ENCODE measurements around the gene MBD3L5. TPM values are rescaled to one million over a fixed set of nuclear protein-coding genes. Genes with fewer than 3 reads are reported as not detected.

The MBD3L5 gene
- total RNA-seq, 1 donor from 2014 or later, result not detected

GRCh38 chr19:7006135-7006704 lies 24.2 kb upstream of the MBD3L5 start:
- peaks cover 23% of the 10 kb centered on the region for H3K9me3 Mint-ChIP-seq (ENCODE audit: low read depth)
- no peak overlapping the region for H3K27ac Mint-ChIP-seq
- H3K4me3 Mint-ChIP-seq (ENCODE audit: low read depth), result no peak overlapping the region
- H3K27me3 Mint-ChIP-seq, result no peaks in the 10 kb centered on the region
- no peaks in the 10 kb centered on the region for H3K4me1 Mint-ChIP-seq (ENCODE audit: low read depth)
- H3K36me3 Mint-ChIP-seq (ENCODE audit: insufficient read depth), result peaks cover 3% of the 10 kb centered on the region
- DNase-seq (ENCODE audit: low spot score, unreplicated experiment), result no peak
- TF ChIP-seq CTCF (IDR thresholded peaks at IDR 0.05; ENCODE audit: unreplicated experiment), result no peak

- Mint-ChIP-seq H3K4me3 (ENCODE audit: low read depth) (no peak overlapping the region), H3K27ac (no peak overlapping the region), H3K9me3 (ENCODE audit: low read depth) (peaks cover 21% of the 10 kb centered on the region), H3K36me3 (ENCODE audit: insufficient read depth) (peaks cover 2% of the 10 kb centered on the region), H3K4me1 (ENCODE audit: low read depth) (no peaks in the 10 kb centered on the region), H3K27me3 (no peaks in the 10 kb centered on the region)
- no peak for DNase-seq (ENCODE audit: low spot score, unreplicated experiment)
- TF ChIP-seq CTCF (IDR thresholded peaks at IDR 0.05; ENCODE audit: unreplicated experiment), result no peak
These were observed 22.5 kb upstream of the MBD3L5 start for GRCh38 chr19:7007859-7008258.

GRCh38 chr19:7010722-7011593 lies 19.4 kb upstream of the MBD3L5 start:
- Mint-ChIP-seq H3K4me3 (ENCODE audit: low read depth) (no peak overlapping the region), H3K27me3 (no peaks in the 10 kb centered on the region), H3K9me3 (ENCODE audit: low read depth) (peaks cover 20% of the 10 kb centered on the region), H3K36me3 (ENCODE audit: insufficient read depth) (peaks cover 2% of the 10 kb centered on the region), H3K4me1 (ENCODE audit: low read depth) (no peaks in the 10 kb centered on the region), H3K27ac (no peak overlapping the region)
- no peak for TF ChIP-seq CTCF (IDR thresholded peaks at IDR 0.05; ENCODE audit: unreplicated experiment)
- DNase-seq (ENCODE audit: low spot score, unreplicated experiment), result no peak

- peaks cover 19% of the 10 kb centered on the region for H3K9me3 Mint-ChIP-seq (ENCODE audit: low read depth)
- no peak for DNase-seq (ENCODE audit: low spot score, unreplicated experiment)
These were observed 16.7 kb upstream of the MBD3L5 start for GRCh38 chr19:7013678-7014077.

More at GRCh38 chr19:7013678-7014077, 16.7 kb upstream of the MBD3L5 start:
- H3K4me1 Mint-ChIP-seq (ENCODE audit: low read depth), result no peaks in the 10 kb centered on the region
- H3K36me3 Mint-ChIP-seq (ENCODE audit: insufficient read depth), result peaks cover 2% of the 10 kb centered on the region
- H3K27ac Mint-ChIP-seq, result no peak overlapping the region
- no peak overlapping the region for H3K4me3 Mint-ChIP-seq (ENCODE audit: low read depth)
- no peaks in the 10 kb centered on the region for H3K27me3 Mint-ChIP-seq
- TF ChIP-seq CTCF (IDR thresholded peaks at IDR 0.05; ENCODE audit: unreplicated experiment), result no peak

All from progenitor cell of endocrine pancreas (in vitro differentiated cells).